Spleen (tissue), 11 donors: Measurements from ENCODE around the gene HACD2. TPM values are rescaled to one million over a fixed set of nuclear protein-coding genes. Genes with fewer than 3 reads are reported as not detected.

Source experiments
- DNase-seq: peaks from one replicate; pipeline ENCODE4 v3.0.0-alpha.2; 2020
- H3K27ac ChIP-seq, 8 donors: fragments of 200-600 bp; sonication (generic) in 7 of 8; 1 replicate in 4 of 8; 2 replicates in 4 of 8; pipeline versions ENCODE4 v1.5.0 to v1.8.0; 2016 to 2021; ENCODE audit warnings: inconsistent platforms in 4 of 8, mild to moderate bottlenecking in 4 of 8, moderate library complexity in 1 of 8
- H3K27me3 ChIP-seq, 7 donors: fragments of 200-600 bp; sonication (generic) in 6 of 7; replicated peaks in 1 of 7; 1 replicate in 4 of 7; 2 replicates in 3 of 7; pipeline versions ENCODE4 v1.5.0 to v1.8.0; 2016 to 2021; ENCODE audit warnings: inconsistent platforms in 3 of 7, mild to moderate bottlenecking in 1 of 7
- H3K36me3 ChIP-seq, 6 donors: fragments of 200-600 bp; sonication (generic) in 5 of 6; 1 replicate in 4 of 6; 2 replicates in 2 of 6; pipeline versions ENCODE4 v1.5.0 to v1.8.0; 2016 to 2021; ENCODE audit warnings: inconsistent platforms in 2 of 6
- H3K4me1 ChIP-seq, 6 donors: fragments of 200-600 bp; sonication (generic) in 5 of 6; 1 replicate in 3 of 6; 2 replicates in 3 of 6; pipeline versions ENCODE4 v1.5.0 to v1.8.0; 2016 to 2021; ENCODE audit warnings: inconsistent platforms in 3 of 6
- H3K4me3 ChIP-seq, 8 donors: fragments of 200-600 bp; sonication (generic) in 7 of 8; 1 replicate in 4 of 8; 2 replicates in 4 of 8; pipeline versions ENCODE4 v1.5.0 to v1.8.0; 2016 to 2021; ENCODE audit warnings: inconsistent platforms in 4 of 8, mild to moderate bottlenecking in 4 of 8, moderate library complexity in 2 of 8
- H3K9me3 ChIP-seq, 8 donors: fragments of 200-600 bp; sonication (generic) in 7 of 8; 1 replicate in 4 of 8; 2 replicates in 4 of 8; pipeline versions ENCODE4 v1.5.0 to v1.8.0; 2016 to 2021; ENCODE audit warnings: inconsistent platforms in 4 of 8
- POLR2A ChIP-seq, 3 donors: fragments of 450-650 bp; IDR thresholded peaks; one replicate each; pipeline ENCODE4 v1.5.1; 2017; ENCODE audit warnings: antibody characterized with exemption in 3 of 3, mild to moderate bottlenecking in 1 of 3
- POLR2AphosphoS5 ChIP-seq, 3 donors: sonication (generic); formaldehyde crosslinking; IDR thresholded peaks; one replicate each; pipeline ENCODE4 v1.5.1; 2017; ENCODE audit warnings: antibody characterized with exemption in 3 of 3
- WGBS, 5 donors: extraction: QIAGEN DNeasy Blood & Tissue Kit in 3 of 5; methylation state at CpG; one replicate each; pipeline versions ENCODE4 v1.1.5 to v1.1.7; 2013 to 2018; 5-methylcytosine and 5-hydroxymethylcytosine counted together
- intact Hi-C: fragments of 100-400 bp; cut with DNase I; formaldehyde crosslinking; loops from one replicate; pipeline ENCODE4 v1.15.0; 2023; ENCODE audit warnings: low total_unique reads
- polyA plus RNA-seq, 3 donors: library from polyadenylated mRNA; stranded (reverse); fragments of 200-250 nt; gene quantifications; one replicate each; pipeline ENCODE4 v1.2.1, GENCODE V29; 2013
- total RNA-seq, 7 donors: library from RNA; depleted of rRNA in 3 of 7; stranded (reverse); fragments of >200 nt in 3 of 7; fragmentation: NEBNext Ultra II Directional in 4 of 7; extraction: Animal tissue kit (Norgen Biotek cat#: 25700) in 4 of 7; gene quantifications; one replicate each; pipeline versions ENCODE4 v1.1.0 to v1.2.1, GENCODE V29; 2016 to 2021
- TF ChIP-seq, protein P1 (sequence below), 11 experiments: fragments of 200-600 bp in 7 of 11; fragments of 450-650 bp in 4 of 11; sonication (generic) in 4 of 11; IDR thresholded peaks in 8 of 11; conservative IDR thresholded peaks in 3 of 11; 1 replicate in 7 of 11; 2 replicates in 4 of 11; pipeline versions ENCODE4 v1.4.0 to v1.8.0; 2016 to 2021; ENCODE audit warnings: antibody characterized with exemption in 11 of 11, inconsistent platforms in 4 of 11, mild to moderate bottlenecking in 1 of 11
- donor health status: healthy with polysubstance abuse.
- donor health status: DM: no; HTN: no; CAD: no; lungs with moderate emphysema.
- donor health status: DM: no; HTN: no; CAD: no.
- donor health status: Bipolar disorder and iron deficiency.
- donor health status: healthy.
- donor health status: DM: no; HTN: no; CAD: no.
- donor health status: DM: yes; HTN: yes; CAD: no.

Gene HACD2
- total and polyA plus RNA-seq, 10 donors, result 6.0 to 26.6 (median 18.9) TPM

DNA sequence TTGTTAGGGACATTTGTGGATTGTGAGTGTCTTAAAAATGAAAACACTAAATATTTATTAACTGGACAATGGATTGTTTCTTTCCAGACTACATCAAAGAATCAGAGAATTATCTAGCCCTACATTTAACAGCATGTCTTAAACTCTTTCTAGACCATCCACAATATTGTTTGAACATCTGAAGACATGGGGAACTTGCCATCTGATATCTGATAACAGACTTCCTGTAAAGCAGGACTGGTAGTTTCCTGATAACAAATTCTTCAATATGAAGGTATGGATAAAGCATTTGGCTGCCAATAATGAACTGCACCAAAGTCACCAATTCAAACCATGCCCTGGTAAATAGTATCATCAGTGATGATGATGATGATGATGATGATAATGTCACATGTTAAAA, 26.2 kb upstream of the HACD2 start:
- Histone ChIP-seq H3K9me3 (no peaks in the 10 kb centered on the region), H3K4me1 (peaks cover 0 to 6% (median 0%) of the 10 kb centered on the region in 6 donors), H3K36me3 (peaks cover 0 to 48% (median 4%) of the 10 kb centered on the region in 6 donors), H3K27me3 (no peaks in the 10 kb centered on the region), H3K4me3 (no peak overlapping the region), H3K27ac (no peak overlapping the region)
- TF ChIP-seq, protein P1, sequence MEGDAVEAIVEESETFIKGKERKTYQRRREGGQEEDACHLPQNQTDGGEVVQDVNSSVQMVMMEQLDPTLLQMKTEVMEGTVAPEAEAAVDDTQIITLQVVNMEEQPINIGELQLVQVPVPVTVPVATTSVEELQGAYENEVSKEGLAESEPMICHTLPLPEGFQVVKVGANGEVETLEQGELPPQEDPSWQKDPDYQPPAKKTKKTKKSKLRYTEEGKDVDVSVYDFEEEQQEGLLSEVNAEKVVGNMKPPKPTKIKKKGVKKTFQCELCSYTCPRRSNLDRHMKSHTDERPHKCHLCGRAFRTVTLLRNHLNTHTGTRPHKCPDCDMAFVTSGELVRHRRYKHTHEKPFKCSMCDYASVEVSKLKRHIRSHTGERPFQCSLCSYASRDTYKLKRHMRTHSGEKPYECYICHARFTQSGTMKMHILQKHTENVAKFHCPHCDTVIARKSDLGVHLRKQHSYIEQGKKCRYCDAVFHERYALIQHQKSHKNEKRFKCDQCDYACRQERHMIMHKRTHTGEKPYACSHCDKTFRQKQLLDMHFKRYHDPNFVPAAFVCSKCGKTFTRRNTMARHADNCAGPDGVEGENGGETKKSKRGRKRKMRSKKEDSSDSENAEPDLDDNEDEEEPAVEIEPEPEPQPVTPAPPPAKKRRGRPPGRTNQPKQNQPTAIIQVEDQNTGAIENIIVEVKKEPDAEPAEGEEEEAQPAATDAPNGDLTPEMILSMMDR (IDR thresholded peaks at IDR 0.05 in 8 of 11, conservative IDR thresholded peaks at IDR 0.05 in 3 of 11), result no peak
- TF ChIP-seq POLR2AphosphoS5 (IDR thresholded peaks at IDR 0.05) (no peak), POLR2A (IDR thresholded peaks at IDR 0.05) (no peak)
- intact Hi-C loops, result no loop called here
- no peak for DNase-seq

DNA sequence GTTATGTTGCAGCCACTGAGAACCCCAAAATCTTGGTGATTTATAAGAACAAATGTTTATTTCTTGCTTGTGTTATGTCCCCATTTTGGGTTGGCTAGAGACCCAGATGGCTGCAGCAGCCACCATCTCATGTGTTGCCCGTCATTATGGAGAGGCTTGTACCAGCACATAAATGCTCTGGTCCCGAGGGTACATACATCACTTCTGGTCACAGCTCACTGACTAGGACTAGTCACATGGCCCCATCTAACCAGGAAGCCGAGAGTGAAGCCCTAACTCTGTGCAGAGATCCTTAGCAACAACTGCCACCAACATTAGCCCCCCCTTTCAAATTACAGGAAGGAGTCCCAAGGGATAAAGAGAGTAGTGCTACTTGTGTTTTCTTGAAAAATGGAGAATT, 25.5 kb upstream of the HACD2 start:
- H3K9me3 ChIP-seq, result no peaks in the 10 kb centered on the region
- H3K27ac ChIP-seq, result no peak overlapping the region
- no peak for TF ChIP-seq POLR2A (IDR thresholded peaks at IDR 0.05)
- no peak for TF ChIP-seq POLR2AphosphoS5 (IDR thresholded peaks at IDR 0.05)
- TF ChIP-seq, protein P1 (IDR thresholded peaks at IDR 0.05 in 8 of 11, conservative IDR thresholded peaks at IDR 0.05 in 3 of 11), result no peak
- no peaks in the 10 kb centered on the region for H3K27me3 ChIP-seq
- peaks cover 0 to 44% (median 4%) of the 10 kb centered on the region in 6 donors for H3K36me3 ChIP-seq
- WGBS, 5 donors, result 38 to 75% (median 60%) methylated on average over 3 of the region's 3 CpGs
- H3K4me3 ChIP-seq, result no peak overlapping the region
- intact Hi-C loops, result no loop called here
- peaks cover 0 to 6% (median 0%) of the 10 kb centered on the region in 6 donors for H3K4me1 ChIP-seq
- no peak for DNase-seq

DNA sequence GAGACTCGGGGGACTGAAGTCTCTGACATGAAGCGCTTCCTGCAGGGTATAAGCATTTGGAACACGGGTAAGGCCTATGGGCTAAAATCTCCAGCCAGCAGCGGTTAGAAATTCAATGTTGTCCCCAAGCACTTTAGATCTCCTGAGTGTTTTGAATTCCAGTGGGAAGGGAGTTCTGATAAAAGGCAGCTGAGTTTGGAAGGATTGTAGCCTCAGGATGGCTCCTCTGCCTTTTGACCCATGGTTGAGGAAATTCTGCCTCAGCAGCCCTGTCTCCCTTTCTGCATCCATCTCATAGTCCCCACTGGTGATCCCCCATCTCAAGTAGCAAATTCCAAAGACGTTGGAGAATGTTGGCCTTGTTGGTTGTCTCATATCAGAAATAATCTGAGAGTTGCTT, 24.2 kb upstream of the HACD2 start:
- intact Hi-C loops, result no loop called here
- no peak for DNase-seq
- Histone ChIP-seq H3K4me3 (no peak overlapping the region), H3K27me3 (no peaks in the 10 kb centered on the region), H3K9me3 (no peaks in the 10 kb centered on the region), H3K27ac (no peak overlapping the region), H3K4me1 (peaks cover 0 to 6% (median 0%) of the 10 kb centered on the region in 6 donors), H3K36me3 (peaks cover 0 to 32% (median 4%) of the 10 kb centered on the region in 6 donors)
- 60 to 94% (median 90%) methylated on average over 5 of the region's 5 CpGs for WGBS, 5 donors
- TF ChIP-seq, protein P1 (IDR thresholded peaks at IDR 0.05 in 8 of 11, conservative IDR thresholded peaks at IDR 0.05 in 3 of 11), result no peak

DNA sequence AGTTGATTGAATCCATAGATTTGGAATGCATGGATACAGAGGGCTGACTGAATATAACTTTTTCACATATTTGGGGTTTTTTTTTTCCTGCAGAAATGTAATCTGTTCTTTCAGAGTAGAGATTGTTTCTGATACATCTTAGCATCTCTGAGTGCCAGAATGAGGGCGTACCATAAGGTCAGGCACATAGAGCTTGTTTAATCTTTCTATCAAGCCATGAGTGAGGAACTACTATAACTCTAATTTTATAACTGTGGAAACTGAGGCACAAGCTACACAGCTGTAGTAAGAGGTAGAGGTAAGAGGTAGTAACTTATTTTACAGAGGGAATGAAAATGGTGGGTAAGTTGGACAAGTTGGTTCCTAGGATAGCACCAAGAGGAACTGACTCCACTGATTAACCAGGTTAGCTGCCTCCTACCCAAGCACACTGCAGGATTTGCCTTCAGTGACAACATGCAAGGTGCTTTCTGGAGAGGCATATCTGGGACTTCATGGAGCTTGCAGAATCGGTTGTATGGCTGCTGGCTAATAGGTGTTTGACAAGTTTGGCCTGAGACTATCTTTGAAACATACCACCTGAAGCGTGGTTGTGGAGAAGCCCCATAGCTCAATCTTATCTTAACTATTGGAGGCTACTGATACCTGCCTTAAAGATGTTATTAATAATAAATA, 23.5 kb upstream of the HACD2 start:
- H3K36me3 ChIP-seq, result peaks cover 0 to 25% (median 3%) of the 10 kb centered on the region in 6 donors
- TF ChIP-seq, protein P1 (IDR thresholded peaks at IDR 0.05 in 8 of 11, conservative IDR thresholded peaks at IDR 0.05 in 3 of 11), result no peak
- TF ChIP-seq POLR2A (IDR thresholded peaks at IDR 0.05) (no peak), POLR2AphosphoS5 (IDR thresholded peaks at IDR 0.05) (no peak)
- 92 to 99% (median 97%) methylated on average over 3 of the region's 3 CpGs for WGBS, 5 donors

More for the DNA sequence above, 23.5 kb upstream of the HACD2 start:
- Histone ChIP-seq H3K4me3 (no peak overlapping the region), H3K9me3 (no peaks in the 10 kb centered on the region), H3K27ac (no peak overlapping the region), H3K27me3 (no peaks in the 10 kb centered on the region), H3K4me1 (peaks cover 0 to 6% (median 0%) of the 10 kb centered on the region in 6 donors)
- no peak for DNase-seq
- intact Hi-C loops, result no loop called here
